ENCODE results near the gene GRIPAP1. TPM values are rescaled to one million over a fixed set of nuclear protein-coding genes. Genes with fewer than 3 reads are reported as not detected.
A peak's percentile ranks its signal among the peaks of the same experiment; 100 is the strongest.

GRIPAP1 gene
- total RNA-seq, 3 donors from 2014 or later (not counting 1 experiment from before 2014, with no cell fraction given), result 120 to 141 (median 131) TPM

- H3K27me3 Mint-ChIP-seq (ENCODE audit: low read depth in 2 of 2), result no peaks in the 10 kb centered on the region
- H3K36me3 ChIP-seq (ENCODE audit: control insufficient read depth, insufficient read depth, low read length), result peaks cover 22% of the 10 kb centered on the region
- H3K27ac Mint-ChIP-seq, result peak overlapping the region in 1 of 2 donors; percentile 5
- H3K27me3 ChIP-seq (ENCODE audit: control insufficient read depth, insufficient read depth, low read length), result no peaks in the 10 kb centered on the region
- intact Hi-C loops (cut with micrococcal nuclease), result no loop called here
- no peak overlapping the region for H3K4me3 ChIP-seq (ENCODE audit: low read length)
- no peak overlapping the region for H3K4me3 Mint-ChIP-seq
- H3K9me3 ChIP-seq (ENCODE audit: control insufficient read depth, insufficient read depth, low read length), result no peaks in the 10 kb centered on the region
- H3K27ac ChIP-seq (ENCODE audit: low read length), result no peak overlapping the region
- peaks cover 21% of the 10 kb centered on the region for H3K4me1 ChIP-seq (ENCODE audit: control insufficient read depth, insufficient read depth, low read length)
- ATAC-seq (no peak), DNase-seq (no peak)
- H3K4me1 Mint-ChIP-seq, result peaks cover 22 to 42% of the 10 kb centered on the region in 2 donors
- TF ChIP-seq, protein P1, sequence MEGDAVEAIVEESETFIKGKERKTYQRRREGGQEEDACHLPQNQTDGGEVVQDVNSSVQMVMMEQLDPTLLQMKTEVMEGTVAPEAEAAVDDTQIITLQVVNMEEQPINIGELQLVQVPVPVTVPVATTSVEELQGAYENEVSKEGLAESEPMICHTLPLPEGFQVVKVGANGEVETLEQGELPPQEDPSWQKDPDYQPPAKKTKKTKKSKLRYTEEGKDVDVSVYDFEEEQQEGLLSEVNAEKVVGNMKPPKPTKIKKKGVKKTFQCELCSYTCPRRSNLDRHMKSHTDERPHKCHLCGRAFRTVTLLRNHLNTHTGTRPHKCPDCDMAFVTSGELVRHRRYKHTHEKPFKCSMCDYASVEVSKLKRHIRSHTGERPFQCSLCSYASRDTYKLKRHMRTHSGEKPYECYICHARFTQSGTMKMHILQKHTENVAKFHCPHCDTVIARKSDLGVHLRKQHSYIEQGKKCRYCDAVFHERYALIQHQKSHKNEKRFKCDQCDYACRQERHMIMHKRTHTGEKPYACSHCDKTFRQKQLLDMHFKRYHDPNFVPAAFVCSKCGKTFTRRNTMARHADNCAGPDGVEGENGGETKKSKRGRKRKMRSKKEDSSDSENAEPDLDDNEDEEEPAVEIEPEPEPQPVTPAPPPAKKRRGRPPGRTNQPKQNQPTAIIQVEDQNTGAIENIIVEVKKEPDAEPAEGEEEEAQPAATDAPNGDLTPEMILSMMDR (IDR thresholded peaks at IDR 0.05), result no peak
- WGBS (ENCODE audit: insufficient coverage), result 100% methylated on average over 1 of the region's 1 CpG
- no peaks in the 10 kb centered on the region for H3K9me3 Mint-ChIP-seq
- H3K36me3 Mint-ChIP-seq, result no peaks in the 10 kb centered on the region
Observed at GRCh38 chrX:48997865-48998264, 4.2 kb downstream of the GRIPAP1 start.

DNA sequence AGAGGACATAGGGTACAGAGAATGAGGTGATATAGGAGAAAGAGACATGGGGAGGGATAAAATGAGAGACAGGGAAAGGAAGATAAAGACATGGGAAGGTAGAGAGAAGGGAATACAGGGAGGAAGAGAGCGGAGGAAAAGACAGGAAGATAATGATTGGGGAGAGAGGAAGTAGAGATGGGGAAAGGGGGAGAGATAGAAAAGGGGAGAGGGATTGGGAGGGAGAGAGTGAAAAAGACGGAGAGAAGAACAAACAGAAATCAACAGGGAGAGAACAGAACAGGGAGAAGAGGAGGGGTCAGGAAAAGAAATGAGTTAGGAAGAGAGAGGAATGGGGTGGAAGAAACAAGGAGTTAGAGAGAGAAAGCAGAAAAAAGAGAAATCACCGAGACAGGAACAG lies 4.6 kb downstream of the GRIPAP1 start:
- H3K27me3 Mint-ChIP-seq (ENCODE audit: low read depth in 2 of 2), result no peaks in the 10 kb centered on the region
- no peak overlapping the region for H3K4me3 ChIP-seq (ENCODE audit: low read length)
- TF ChIP-seq, protein P1 (IDR thresholded peaks at IDR 0.05), result no peak
- no peak for ATAC-seq
- H3K36me3 ChIP-seq (ENCODE audit: control insufficient read depth, insufficient read depth, low read length), result peaks cover 24% of the 10 kb centered on the region
- peaks cover 19% of the 10 kb centered on the region for H3K4me1 ChIP-seq (ENCODE audit: control insufficient read depth, insufficient read depth, low read length)
- no peak overlapping the region for H3K27ac ChIP-seq (ENCODE audit: low read length)
- H3K27ac Mint-ChIP-seq, result peak overlapping the region in 1 of 2 donors; percentile 5
- peaks cover 22 to 45% of the 10 kb centered on the region in 2 donors for H3K4me1 Mint-ChIP-seq
- intact Hi-C loops (cut with micrococcal nuclease), result no loop called here
- H3K36me3 Mint-ChIP-seq, result no peaks in the 10 kb centered on the region
- DNase-seq, result no peak
- 93% methylated on average over 3 of the region's 3 CpGs for WGBS (ENCODE audit: insufficient coverage)
- no peaks in the 10 kb centered on the region for H3K9me3 ChIP-seq (ENCODE audit: control insufficient read depth, insufficient read depth, low read length)
- H3K27me3 ChIP-seq (ENCODE audit: control insufficient read depth, insufficient read depth, low read length), result no peaks in the 10 kb centered on the region
- no peaks in the 10 kb centered on the region for H3K9me3 Mint-ChIP-seq
- no peak overlapping the region for H3K4me3 Mint-ChIP-seq

DNA sequence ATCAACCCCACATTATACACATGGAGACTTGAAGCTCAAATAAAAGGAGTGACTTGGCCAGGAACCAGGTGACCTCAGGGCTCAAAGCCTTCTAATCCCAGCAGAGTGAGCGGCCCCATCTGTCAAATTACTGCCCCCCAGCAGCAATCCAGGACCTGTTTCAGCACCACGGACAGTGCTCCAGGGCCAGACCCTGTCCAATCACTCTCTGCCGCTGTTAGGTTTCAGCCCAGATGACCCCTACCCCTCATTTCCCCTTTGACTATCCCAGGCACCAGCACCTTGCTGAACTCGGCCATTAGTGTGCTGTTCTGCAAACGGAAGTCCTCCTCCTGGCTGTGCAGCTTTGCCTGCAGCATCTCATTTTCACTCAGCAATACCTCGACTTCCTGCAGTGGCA lies 5.1 kb downstream of the GRIPAP1 start:
- Histone ChIP-seq H3K36me3 (ENCODE audit: control insufficient read depth, insufficient read depth, low read length) (peaks cover 25% of the 10 kb centered on the region), H3K27ac (ENCODE audit: low read length) (no peak overlapping the region), H3K27me3 (ENCODE audit: control insufficient read depth, insufficient read depth, low read length) (no peaks in the 10 kb centered on the region), H3K4me1 (ENCODE audit: control insufficient read depth, insufficient read depth, low read length) (peaks cover 19% of the 10 kb centered on the region), H3K4me3 (ENCODE audit: low read length) (no peak overlapping the region), H3K9me3 (ENCODE audit: control insufficient read depth, insufficient read depth, low read length) (no peaks in the 10 kb centered on the region)
- Mint-ChIP-seq H3K27ac (no peak overlapping the region), H3K4me1 (peaks cover 21 to 45% of the 10 kb centered on the region in 2 donors), H3K9me3 (no peaks in the 10 kb centered on the region), H3K27me3 (ENCODE audit: low read depth in 2 of 2) (no peaks in the 10 kb centered on the region), H3K36me3 (no peaks in the 10 kb centered on the region), H3K4me3 (no peak overlapping the region)
- 76% methylated on average over 6 of the region's 6 CpGs for WGBS (ENCODE audit: insufficient coverage)
- peak in 1 of 2 donors; percentile 25 for DNase-seq
- TF ChIP-seq, protein P1 (IDR thresholded peaks at IDR 0.05), result no peak
- intact Hi-C loops (cut with micrococcal nuclease), result no loop called here
- no peak for ATAC-seq

DNA sequence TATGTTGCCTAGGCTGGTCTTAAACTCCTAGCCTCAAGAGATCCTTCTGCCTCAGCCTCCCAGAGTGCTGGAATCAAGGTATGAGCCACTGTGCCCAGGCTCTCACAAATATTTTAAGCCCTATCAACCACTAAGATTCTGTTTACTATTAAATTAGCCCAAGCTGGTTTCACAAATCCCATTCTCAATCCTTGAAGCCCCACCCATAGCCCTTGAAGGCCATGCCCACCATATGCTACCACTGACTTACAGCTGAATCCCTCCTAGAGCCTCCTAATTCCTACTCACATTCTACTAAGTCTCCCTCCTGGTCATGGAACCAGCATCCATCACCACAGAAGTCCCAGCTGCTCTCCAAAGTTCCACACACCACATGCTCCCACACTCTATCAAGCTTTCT lies 9.7 kb downstream of the GRIPAP1 start:
- Mint-ChIP-seq H3K36me3 (no peaks in the 10 kb centered on the region), H3K4me3 (no peak overlapping the region), H3K4me1 (peaks cover 13 to 19% of the 10 kb centered on the region in 2 donors), H3K27ac (peak overlapping the region in 1 of 2 donors; percentile 48), H3K9me3 (no peaks in the 10 kb centered on the region), H3K27me3 (ENCODE audit: low read depth in 2 of 2) (no peaks in the 10 kb centered on the region)
- Histone ChIP-seq H3K27ac (ENCODE audit: low read length) (no peak overlapping the region), H3K4me1 (ENCODE audit: control insufficient read depth, insufficient read depth, low read length) (no peaks in the 10 kb centered on the region), H3K36me3 (ENCODE audit: control insufficient read depth, insufficient read depth, low read length) (peaks cover 45% of the 10 kb centered on the region), H3K9me3 (ENCODE audit: control insufficient read depth, insufficient read depth, low read length) (no peaks in the 10 kb centered on the region), H3K4me3 (ENCODE audit: low read length) (no peak overlapping the region), H3K27me3 (ENCODE audit: control insufficient read depth, insufficient read depth, low read length) (no peaks in the 10 kb centered on the region)
- no peak for DNase-seq
- ATAC-seq, result no peak
- TF ChIP-seq, protein P1 (IDR thresholded peaks at IDR 0.05), result no peak
- intact Hi-C loops (cut with micrococcal nuclease), result no loop called here
